Esophagus squamous epithelium (tissue), 4 donors: ENCODE measurements around the gene FAM185A.

Experiments
- CTCF ChIP-seq, 6 experiments: fragments of 450-650 bp in 4 of 6; fragments of 200-600 bp in 2 of 6; sonication (generic) in 2 of 6; IDR thresholded peaks; one replicate each; pipeline ENCODE4 v1.5.1; 2016 to 2019; ENCODE audit warnings: antibody characterized with exemption in 6 of 6, mild to moderate bottlenecking in 4 of 6, moderate library complexity in 4 of 6
- POLR2A ChIP-seq, 4 donors: fragments of 450-650 bp; IDR thresholded peaks; one replicate each; pipeline ENCODE4 v1.6.1; 2017; ENCODE audit warnings: antibody characterized with exemption in 4 of 4, mild to moderate bottlenecking in 4 of 4, moderate library complexity in 3 of 4

- TF ChIP-seq CTCF (IDR thresholded peaks at IDR 0.05) (no peak), POLR2A (IDR thresholded peaks at IDR 0.05) (no peak)
Measured at GRCh38 chr7:102833343-102833742, 84.5 kb downstream of the FAM185A start.
